HTR-8/SVneo (cell line): ENCODE measurements around the gene COLEC12.
"Not testable (repeated sequence)": the region's sequence is repeated elsewhere in the genome, so short reads cannot be mapped to it uniquely, and the experiment has no call there.

Experiments used
- DNase-seq: peaks from one replicate; pipeline ENCODE4 v3.0.0; 2011; ENCODE audit warnings: low spot score, mixed read lengths; ENCODE audit not compliant: insufficient read length
- FAIRE-seq: peaks from 2 replicates; lab custom pipeline; 2011; peaks lifted over from hg19 to GRCh38; lab: Jason Lieb, UNC

Gene COLEC12

DNA sequence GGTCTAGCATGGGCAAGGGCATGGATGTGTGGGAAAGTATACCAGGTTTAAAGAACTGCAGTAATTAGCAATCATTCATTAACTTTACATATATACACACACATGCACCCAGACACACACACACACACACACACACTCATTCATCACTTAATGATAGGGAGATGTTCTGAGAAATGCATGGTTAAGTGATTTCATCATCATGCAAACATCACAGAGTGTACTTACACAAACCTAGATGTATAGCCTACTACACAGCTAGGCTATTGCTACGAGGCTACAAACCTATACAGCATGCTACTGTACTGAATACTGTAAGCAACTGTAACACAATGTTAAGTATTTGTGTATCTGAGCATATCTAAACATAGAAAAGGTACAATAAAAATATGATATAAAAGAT, 83.6 kb downstream of the COLEC12 start:
- peak; percentile 91 for FAIRE-seq
- no peak for DNase-seq

DNA sequence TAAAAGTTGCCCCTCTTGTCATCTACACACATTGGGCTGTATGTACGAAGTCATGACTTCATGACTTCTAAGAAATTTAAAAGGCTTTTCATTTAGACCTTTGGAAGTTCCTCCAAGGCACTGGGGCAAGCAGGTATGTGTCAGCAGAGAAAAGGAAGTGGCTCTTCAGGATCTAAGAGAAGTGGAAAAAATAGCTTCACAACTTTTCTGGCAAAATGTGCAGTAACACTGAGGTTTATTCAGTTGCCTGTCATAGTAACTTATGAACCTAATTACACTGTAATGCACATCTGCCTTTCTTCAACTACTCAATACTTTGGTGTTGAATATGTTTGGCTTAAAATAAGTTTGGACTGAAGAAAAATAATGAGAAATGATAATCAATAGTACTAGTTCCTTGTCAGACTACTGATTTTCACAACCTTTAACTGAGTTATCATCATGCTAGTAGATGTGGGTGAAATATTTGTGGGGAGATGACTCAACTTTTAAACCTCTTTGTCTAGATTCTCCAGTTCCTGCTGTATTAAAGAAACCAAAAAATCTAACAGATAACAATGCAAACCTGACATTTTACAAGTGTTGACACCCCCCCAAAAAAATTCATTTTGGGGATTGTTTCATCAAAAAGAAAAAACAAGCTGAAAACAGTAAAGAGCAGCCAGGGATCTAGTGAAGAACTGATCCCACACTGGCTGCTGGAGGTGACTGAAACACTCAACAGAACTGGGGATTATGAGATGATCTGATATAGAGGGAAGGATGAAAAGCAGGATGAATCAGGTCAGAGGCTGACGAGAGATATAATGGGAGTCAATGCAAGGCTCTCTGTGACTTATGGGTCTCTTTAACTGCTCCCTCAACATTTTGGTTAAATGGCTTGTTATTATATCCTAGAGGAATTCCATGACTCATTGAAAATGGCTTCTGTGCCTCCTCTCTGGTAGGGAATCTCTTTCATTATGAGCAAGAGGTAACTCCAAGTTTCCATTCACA, 84.6 kb downstream of the COLEC12 start:
- DNase-seq = no peak
- no peak for FAIRE-seq

DNA sequence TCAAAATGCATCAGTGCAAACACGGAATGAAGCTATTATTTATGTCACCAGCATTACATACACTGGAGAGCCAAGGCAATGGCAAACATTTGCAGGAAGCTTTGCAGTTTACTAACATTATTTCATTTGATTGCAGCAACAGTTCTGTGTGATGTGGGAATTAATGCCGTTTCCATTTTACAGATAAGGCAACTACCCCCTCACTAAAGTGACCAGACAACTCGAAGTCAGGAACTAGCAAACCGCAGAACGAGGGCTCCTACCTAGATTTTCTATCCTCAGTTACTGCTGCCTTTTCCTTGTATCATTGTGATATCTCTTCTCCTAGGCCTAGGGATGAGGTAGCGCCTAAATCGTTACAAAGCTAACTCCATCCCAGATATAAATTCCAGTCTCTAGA, 85.5 kb downstream of the COLEC12 start:
- DNase-seq = no peak
- no peak for FAIRE-seq

DNA sequence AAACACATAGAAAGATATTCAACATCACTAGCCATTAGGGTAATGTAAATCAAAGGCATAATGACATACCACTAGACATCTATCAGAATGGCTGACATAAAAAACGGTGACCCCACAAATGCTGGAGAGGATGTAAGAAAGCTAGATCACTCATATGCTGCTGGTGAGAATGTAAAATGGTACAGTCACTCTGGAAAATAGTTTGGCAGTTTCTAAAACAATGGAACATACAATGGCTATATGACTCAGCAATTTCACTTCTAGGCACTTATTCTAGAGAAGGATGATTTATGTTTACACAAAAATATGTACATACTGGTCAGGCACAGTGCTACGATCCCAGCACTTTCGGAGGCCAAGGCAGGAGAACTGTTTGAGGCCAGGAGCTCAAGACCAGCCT, 87.3 kb downstream of the COLEC12 start:
- no peak for FAIRE-seq
- DNase-seq = no peak

DNA sequence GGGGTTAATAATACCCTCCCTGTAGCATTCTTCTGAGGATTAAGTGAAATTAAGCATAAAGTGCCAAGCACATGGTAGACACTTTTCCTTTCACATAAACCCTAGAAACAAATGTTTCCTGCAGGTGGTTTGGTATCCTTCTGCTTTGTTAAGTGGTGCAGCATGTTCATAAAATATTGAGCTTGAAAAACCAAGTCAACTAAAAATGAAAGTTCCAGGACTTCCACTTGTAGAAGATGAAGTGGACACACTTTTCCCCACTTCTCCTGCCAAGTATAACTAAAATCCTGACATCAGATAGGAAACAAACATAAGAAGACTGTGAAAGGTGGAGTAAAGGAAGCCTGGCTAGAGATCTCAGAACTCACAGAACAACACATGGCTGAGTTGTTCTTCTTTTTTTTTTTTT, 90.5 kb downstream of the COLEC12 start:
- DNase-seq = no peak
- no peak for FAIRE-seq

DNA sequence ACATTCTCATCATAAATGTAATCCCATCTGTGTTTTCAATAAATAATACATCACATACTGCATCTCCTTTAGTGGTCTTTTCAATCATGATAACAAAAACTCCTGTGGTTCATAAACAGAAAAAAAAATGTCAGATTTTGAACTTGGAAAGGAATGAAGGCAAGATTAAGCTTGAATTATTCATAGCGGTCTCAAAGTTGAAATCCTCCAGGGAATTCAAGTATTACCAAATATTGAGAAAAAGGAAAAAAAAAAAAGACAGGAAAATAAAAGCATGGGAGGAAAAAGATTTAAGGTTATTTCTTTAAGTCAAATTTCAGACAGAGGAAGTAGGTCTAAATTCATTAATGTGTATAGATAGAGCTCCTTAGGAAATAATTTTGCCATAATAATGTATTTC, 92.1 kb downstream of the COLEC12 start:
- no peak for DNase-seq
- FAIRE-seq = no peak

DNA sequence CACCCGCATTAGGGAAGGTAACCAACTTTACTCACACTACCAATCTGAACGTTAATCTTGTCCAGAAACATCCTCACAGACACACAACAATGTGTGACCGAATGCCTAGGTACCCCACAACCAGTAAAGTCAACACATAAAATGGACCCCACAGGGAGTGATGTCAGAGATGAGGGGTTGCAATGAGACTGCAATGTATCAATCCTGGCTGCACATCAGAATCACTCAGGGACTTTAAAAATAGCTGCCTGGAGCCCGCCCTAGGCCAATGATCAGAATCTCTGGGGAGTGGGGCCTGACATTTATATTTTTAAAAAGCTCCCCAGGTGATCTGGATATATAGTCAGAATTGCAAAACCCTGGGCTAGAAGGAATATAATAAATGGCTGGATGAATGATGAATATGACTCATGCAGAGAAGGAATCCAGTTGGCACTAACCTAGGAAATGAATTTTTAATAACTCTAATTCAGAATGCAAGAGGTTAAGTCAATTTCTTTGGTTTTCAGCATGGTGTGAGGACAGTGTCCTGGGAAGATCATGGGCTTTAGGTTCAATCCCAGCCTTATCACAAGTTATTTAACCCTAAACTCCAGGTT, 92.8 kb downstream of the COLEC12 start:
- DNase-seq (peak; percentile 24), FAIRE-seq (no peak)

DNA sequence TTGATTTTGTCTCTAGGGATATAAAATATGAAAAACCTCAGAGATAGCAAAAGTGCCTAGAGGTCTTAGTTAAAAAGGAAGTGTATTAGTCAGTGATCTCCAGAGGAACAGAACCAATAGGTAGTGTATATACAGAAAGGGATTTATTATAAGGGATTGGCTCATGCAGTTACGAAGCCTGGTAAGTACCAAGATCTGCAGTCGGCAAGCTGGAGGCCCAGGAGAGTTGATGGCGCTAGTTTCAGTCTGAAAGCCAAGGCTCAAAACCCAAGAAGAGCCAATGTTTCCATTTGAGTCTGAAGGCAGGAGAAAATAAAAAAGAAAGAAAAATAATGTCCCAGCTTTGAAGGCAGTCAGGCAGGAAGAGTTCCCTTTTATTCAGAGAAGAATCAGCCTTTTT, 93.3 kb downstream of the COLEC12 start:
- DNase-seq (no peak), FAIRE-seq (no peak)

DNA sequence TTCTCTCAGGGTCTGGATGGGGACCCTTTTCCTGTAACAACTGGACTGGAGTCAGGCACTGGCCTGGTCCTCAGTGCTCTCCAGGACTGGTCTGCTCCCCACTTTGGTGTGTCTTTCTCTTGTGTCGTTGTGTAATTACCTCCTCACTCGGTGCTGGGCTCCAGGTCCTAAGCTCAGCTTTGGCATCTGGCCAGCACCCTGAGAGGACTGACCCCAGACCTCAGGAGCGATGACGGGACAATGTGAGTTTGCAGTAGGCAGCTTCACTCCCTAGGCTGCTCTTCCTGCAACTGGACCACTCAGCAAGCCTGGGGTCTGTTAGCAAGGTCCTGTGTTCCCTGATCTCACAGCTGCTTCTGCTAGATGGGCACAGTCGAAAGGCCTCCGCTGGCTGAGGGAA, 93.8 kb downstream of the COLEC12 start:
- DNase-seq (no peak), FAIRE-seq (no peak)

DNA sequence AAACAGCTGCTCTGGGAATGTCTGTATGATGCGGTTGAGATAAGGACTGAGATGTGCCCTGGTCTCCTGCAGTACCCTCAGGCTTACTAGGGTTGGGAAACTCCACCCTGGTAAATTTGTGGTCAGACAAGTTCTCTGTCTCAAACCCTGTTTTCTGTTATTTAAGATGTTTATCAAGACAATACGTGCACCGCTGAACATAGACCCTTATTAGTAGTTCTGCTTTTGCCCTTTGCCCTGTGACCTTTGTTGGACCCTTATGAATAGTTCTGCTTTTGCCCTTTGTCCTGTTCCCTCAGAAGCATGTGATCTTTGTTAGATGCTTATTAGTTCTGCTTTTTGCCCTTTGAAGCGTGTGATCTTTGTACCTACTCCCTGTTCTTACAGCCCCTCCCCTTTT, 95.5 kb downstream of the COLEC12 start:
- not testable (repeated sequence) for FAIRE-seq, DNase-seq

DNA sequence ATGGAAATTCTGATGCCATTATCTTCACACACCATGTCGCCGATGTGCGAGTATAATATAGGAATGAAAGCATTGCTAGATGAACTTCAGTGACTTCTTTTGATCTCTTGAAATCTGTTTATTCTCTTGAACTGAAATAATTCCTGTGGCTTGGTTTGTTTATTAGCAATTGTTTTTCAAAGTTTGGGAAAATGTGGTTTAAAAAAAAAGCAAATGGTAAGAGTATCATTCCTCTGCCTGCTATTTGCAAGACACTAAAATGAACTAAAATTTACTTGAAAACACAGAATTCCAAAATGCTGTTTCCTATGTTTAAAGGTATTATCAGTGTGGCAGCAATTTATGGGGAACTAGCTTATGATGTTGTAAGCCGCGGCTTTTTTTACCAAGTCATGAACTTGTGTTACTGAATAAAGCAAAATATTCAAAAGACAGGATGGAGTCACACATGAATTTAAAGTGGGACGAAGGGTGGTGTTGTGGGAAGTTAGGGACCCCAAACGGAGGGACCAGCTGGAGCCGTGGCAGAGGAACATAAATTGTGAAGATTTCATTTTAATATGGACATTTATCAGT, 96.4 kb downstream of the COLEC12 start:
- FAIRE-seq = no peak
- DNase-seq = no peak

DNA sequence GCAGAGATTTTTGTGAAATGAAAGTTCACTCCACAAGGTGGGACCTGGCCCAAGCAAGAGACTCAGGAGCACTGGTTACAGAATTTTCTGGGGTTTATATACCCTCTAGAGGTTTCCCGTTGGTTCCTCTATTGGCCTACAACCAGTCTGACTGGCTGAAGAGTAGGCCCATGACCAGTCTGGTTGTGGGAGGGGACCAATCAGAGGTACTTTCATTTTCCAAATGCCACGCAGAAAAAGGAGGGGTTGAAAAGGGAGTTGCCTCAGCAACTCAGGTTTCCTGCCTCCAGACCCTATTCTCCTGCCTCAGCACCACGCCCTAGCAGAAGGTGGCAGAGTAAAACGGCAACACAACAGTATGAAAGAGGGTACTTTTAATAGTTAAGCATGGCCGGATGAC, 98.4 kb downstream of the COLEC12 start:
- FAIRE-seq = no peak
- no peak for DNase-seq

DNA sequence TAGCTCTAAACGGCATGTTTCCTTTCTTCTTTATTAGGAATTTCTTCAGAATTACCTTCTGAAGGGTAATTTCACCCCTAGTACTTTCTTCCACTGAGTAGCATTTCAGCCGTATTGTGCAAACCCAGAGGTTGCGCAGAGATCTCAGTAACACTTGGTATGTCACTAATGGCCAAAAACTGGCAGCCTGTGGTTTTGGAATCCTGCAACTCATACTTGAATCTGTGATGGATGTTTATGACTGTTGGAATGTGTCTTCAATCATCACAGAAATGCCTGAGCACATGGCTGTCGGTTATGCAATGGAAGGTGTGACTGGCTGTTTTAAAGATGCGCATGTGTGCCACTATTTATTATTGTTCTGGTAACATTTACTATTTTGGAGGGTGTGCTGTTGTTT, 100.0 kb downstream of the COLEC12 start:
- peak; percentile 40 for FAIRE-seq
- DNase-seq = peak; percentile 28

DNA sequence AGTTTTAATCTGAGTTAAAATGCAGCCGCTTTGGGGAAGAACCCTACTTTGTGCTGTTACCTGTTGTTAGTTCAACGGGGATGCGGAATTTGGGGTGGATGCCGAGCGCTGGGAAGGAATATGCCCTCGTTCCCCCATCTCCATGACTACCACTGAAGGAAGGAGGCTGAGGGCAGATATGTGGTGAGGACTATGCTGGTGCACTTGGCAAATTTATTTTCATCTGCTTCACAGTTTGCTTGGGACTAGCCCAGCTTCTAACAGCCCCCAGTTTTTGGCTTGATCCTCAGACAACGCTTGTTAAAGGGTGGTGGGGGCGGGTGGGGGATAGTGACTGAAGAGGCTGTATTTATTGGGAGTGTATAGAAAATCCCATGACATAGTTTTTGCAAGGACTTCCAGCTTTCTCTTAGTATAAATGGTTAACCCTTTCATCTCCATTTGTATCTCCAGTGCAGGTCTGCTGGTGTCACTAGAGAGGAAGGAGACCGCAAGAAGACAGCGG, 100.8 kb downstream of the COLEC12 start:
- FAIRE-seq (no peak), DNase-seq (no peak)

DNA sequence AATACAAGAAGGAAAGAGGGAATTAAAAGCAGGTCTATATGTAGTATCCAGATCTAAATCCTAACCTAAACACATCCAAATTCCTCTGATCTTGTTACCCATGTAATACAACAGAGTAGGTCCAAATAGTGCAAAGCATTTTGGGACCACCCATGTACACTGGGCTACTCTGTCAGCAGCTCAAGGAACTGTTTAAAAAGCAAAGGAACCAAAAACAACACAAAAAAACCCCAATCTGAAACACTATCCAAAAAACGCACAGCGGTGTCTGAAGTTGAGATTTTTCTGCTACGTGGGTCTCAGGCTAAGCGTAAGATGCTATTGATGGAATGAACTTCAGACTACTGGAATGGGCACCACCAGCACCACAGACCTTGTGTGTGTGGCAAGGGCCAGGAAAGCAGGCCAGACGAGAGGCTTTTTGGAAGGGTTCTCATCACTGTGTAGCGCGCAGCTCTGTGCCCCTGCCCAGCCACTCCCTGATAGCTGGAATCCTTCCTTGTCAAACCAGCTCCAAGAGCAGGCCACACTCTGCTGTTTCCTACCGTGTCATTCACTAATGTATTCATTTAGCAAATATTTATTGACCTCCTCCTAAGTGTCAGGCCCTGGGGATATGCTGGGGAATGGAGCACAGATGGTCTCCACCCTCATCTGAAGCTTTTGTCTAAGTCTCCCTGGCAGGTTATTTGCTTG, 101.4 kb downstream of the COLEC12 start:
- DNase-seq = no peak
- peak; percentile 13 for FAIRE-seq

DNA sequence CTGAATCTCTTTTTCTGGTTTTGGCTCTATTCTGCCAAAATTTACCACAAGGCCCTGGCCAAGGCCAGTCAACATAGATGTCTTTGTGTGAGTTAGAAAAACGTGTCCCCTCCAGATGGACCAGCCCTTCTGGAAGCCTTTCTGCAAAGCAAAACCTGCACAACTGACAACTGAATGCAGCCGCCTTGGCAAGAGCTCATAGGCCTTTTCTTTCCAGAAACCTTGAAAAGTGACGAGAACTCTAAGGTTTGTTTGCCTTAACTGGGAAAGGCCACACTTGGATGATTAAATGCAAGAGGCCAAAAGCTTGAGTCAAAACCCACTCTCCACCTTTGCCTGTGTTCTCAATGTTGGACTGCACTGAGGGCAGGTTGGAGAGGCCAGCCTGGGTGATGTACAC, 103.9 kb downstream of the COLEC12 start:
- no peak for DNase-seq
- peak; percentile 13 for FAIRE-seq

DNA sequence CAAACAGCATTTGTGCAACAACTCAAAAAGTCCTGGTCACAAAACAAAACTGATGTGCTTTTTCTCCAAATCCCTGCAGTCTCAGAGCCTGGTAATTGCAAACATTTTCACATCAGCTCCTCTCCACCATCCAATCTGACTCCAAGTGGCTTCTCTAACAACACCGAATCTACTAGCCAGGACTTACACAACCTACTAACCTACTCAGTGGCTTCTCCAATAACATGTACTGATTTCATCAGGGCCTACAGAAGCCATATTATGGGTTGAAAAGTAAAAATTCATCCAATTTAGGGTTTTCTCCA, 104.3 kb downstream of the COLEC12 start:
- FAIRE-seq (no peak), DNase-seq (no peak)

DNA sequence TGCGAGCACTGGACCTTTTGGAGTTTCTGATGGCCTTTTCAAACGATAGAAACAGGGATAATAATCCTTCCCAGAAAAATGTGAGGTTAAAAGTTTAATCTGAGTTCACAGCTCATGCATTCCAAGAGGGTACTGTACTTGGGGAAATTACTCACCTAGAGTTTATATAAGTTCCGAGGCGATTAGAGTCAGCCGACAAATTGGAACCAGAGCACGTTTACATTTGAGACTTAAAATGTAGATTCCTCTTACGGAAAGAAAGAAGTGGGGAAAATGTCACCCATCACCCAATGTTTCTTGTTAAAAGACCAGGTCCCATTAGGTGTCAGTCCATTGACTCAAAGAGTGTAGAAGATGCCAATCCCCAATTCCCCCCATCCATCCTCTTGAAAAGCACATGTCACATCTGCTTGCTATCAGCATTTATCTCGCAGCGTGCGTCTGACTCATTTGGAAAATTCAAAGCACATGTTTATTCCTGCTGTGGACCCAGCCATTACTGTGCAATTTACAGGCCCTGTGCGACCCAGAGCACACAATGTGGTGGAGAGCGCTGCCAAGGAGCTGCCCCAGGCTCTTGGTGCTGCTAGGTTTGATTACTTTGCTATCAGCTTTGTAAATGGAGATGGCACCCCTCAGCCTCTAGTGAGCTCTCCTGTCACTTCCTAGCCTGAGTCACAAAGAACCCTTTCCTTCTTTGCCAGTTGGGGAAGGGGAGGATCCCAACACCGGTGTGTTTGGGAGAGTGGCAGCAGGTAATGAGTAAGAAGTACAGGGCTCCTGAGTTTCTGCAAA, 104.8 kb downstream of the COLEC12 start:
- DNase-seq (peak; percentile 34), FAIRE-seq (peak; percentile 60)

DNA sequence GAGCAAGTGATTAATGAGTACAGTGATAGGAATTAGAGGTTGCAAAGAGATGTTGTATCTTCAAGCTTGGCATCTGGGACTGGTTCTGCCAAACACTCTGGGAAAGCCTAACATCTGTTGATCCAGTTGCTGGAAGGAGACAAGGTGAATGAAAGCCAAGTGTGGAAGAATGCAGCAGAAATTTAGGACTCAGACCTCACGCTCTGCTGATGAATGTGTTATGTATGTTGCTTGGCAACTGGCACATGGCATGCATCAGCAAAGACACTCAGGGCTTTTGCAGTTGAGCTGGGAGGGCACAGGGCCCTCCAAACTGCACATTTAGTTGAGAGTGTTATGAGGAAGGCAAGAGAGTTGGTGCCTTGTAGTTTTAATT, 105.5 kb downstream of the COLEC12 start:
- DNase-seq = peak; percentile 28
- FAIRE-seq = peak; percentile 60
